RWPE1 (cell line): Measurements from ENCODE around the gene RBFOX1.

ENCODE experiments used
- CTCF ChIA-PET: fragments of 350-600 bp; sonication (Branson Sonifier 250); formaldehyde crosslinking; extraction: SDS; loops from one replicate; lab custom pipeline; 2021; lab: Yijun Ruan, JAX
- POLR2A ChIA-PET: fragments of 400-600 bp; formaldehyde crosslinking; extraction: SDS; loops from one replicate; lab custom pipeline; 2020; ENCODE audit warnings: antibody characterized with exemption; ENCODE audit not compliant: low non-redundant PET; lab: Yijun Ruan, JAX
- DNase-seq: peaks from one replicate; pipeline ENCODE4 v3.0.0; 2012; ENCODE audit warnings: low spot score
- H3K27ac ChIP-seq: fragments of 450-650 bp; 2 replicates; pipeline ENCODE4 v1.5.1; 2017
- CTCF ChIP-seq: fragments of 450-650 bp; conservative IDR thresholded peaks from 2 replicates; pipeline ENCODE4 v1.5.1; 2017; ENCODE audit warnings: low read depth, mild to moderate bottlenecking

Gene RBFOX1

GRCh38 chr16:7343243-7343642, 10.6 kb downstream of the RBFOX1 start:
- TF ChIP-seq CTCF = no peak
- DNase-seq = no peak
- ChIA-PET POLR2A (no interaction called here), CTCF (no interaction called here)
- no peak overlapping the region for H3K27ac ChIP-seq

GRCh38 chr16:7344830-7345780, 12.5 kb downstream of the RBFOX1 start:
- no peak overlapping the region for H3K27ac ChIP-seq
- TF ChIP-seq CTCF = no peak
- ChIA-PET CTCF (interaction anchor here (0.6 kb wide), 1 partner anchor 30 kb away, joined by 3 read pairs; no protein-coding TSS in a partner anchor), POLR2A (no interaction called here)
- no peak for DNase-seq

GRCh38 chr16:7350806-7351205, 18.2 kb downstream of the RBFOX1 start:
- no peak for TF ChIP-seq CTCF
- ChIA-PET CTCF (no interaction called here), POLR2A (no interaction called here)
- no peak for DNase-seq
- no peak overlapping the region for H3K27ac ChIP-seq

- POLR2A ChIA-PET = no interaction called here
- no peak for DNase-seq
- CTCF ChIA-PET = no interaction called here
- H3K27ac ChIP-seq = no peak overlapping the region
- TF ChIP-seq CTCF = no peak
Observed at GRCh38 chr16:7351610-7352510, 19.2 kb downstream of the RBFOX1 start.

GRCh38 chr16:7355758-7356157, 23.1 kb downstream of the RBFOX1 start:
- ChIA-PET CTCF (interaction anchor here (0.6 kb wide), 1 partner anchor 1918 kb away, joined by 3 read pairs; no protein-coding TSS in a partner anchor), POLR2A (no interaction called here)
- no peak for TF ChIP-seq CTCF
- no peak overlapping the region for H3K27ac ChIP-seq
- DNase-seq = no peak
